Measurements from ENCODE around the gene FRAS1. TPM values are rescaled to one million over a fixed set of nuclear protein-coding genes. Genes with fewer than 3 reads are reported as not detected.

The FRAS1 gene
- total RNA-seq, 2 donors from 2014 or later: 77.0 to 78.3 TPM

DNA sequence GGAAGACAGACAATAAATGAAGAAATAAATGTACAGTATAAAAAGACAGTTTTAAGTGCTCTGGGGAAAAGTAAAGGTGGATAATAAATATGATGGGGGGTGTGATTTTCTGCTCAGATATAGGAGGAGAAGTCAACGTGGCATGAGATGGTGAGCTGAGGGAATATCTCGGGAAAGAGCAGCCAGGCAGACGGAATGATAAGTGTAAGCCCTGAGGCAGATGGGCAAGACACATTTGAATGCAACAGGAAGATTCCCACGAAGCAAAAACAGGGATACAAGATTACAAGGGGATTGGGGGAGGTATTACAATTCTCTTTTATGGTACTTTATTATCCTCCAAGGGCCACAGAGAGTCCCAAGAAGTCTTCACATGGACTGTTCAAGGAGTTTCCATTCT lies 505.6 kb downstream of the FRAS1 start:
- H3K4me3 Mint-ChIP-seq: no peak overlapping the region
- 79 to 100% methylated on average over 3 to 4 of the region's 4 CpGs for WGBS, 2 experiments (ENCODE audit: insufficient coverage in 1 of 2, insufficient read length in 1 of 2)
- no peak for DNase-seq
- peaks cover 9% of the 10 kb centered on the region for H3K4me1 ChIP-seq (ENCODE audit: control insufficient read depth, insufficient read depth, low read length)
- peaks cover 2% of the 10 kb centered on the region for H3K9me3 ChIP-seq (ENCODE audit: control insufficient read depth, low read length)
- no peaks in the 10 kb centered on the region for H3K9me3 Mint-ChIP-seq
- H3K27ac ChIP-seq (ENCODE audit: low read depth, low read length): no peak overlapping the region
- H3K27me3 ChIP-seq (ENCODE audit: control insufficient read depth, insufficient read depth, low read length, poor library complexity, severe bottlenecking): no peaks in the 10 kb centered on the region
- H3K4me1 Mint-ChIP-seq: peaks cover 31% of the 10 kb centered on the region
- H3K27me3 Mint-ChIP-seq (ENCODE audit: insufficient read depth): no peaks in the 10 kb centered on the region
- no peak overlapping the region for H3K9ac ChIP-seq (ENCODE audit: extremely low read depth, low read length, poor library complexity, severe bottlenecking)
- H3K36me3 Mint-ChIP-seq (ENCODE audit: low read depth): no peaks in the 10 kb centered on the region
- TF ChIP-seq, protein P1, sequence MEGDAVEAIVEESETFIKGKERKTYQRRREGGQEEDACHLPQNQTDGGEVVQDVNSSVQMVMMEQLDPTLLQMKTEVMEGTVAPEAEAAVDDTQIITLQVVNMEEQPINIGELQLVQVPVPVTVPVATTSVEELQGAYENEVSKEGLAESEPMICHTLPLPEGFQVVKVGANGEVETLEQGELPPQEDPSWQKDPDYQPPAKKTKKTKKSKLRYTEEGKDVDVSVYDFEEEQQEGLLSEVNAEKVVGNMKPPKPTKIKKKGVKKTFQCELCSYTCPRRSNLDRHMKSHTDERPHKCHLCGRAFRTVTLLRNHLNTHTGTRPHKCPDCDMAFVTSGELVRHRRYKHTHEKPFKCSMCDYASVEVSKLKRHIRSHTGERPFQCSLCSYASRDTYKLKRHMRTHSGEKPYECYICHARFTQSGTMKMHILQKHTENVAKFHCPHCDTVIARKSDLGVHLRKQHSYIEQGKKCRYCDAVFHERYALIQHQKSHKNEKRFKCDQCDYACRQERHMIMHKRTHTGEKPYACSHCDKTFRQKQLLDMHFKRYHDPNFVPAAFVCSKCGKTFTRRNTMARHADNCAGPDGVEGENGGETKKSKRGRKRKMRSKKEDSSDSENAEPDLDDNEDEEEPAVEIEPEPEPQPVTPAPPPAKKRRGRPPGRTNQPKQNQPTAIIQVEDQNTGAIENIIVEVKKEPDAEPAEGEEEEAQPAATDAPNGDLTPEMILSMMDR (conservative IDR thresholded peaks at IDR 0.05): no peak
- no peak overlapping the region for H3K27ac Mint-ChIP-seq
- peaks cover 49% of the 10 kb centered on the region for H3K36me3 ChIP-seq (ENCODE audit: control insufficient read depth, insufficient read depth, low read length)
- H3K4me3 ChIP-seq (ENCODE audit: low read length): no peak overlapping the region

DNA sequence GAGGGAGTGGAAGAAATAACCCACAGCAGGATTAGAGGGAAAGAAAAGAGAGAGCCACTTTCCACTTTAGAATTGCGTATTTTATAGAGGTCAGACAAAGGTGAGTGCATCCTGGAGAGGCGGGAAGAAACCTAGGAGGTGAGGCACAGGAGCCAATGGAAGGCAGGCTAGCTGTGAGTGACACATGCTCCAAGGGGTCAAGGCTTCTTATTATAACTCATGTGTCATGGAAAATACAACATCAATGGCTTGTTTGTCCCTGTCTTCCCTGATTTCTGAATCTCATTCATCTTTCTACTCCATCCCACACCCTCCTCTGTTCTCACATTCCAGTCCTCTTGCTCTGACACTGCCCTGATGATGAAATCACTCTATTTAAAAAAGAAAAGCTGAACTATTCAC lies 508.8 kb downstream of the FRAS1 start:
- Histone ChIP-seq H3K27ac (ENCODE audit: low read depth, low read length) (no peak overlapping the region), H3K36me3 (ENCODE audit: control insufficient read depth, insufficient read depth, low read length) (peaks cover 41% of the 10 kb centered on the region), H3K4me1 (ENCODE audit: control insufficient read depth, insufficient read depth, low read length) (peaks cover 18% of the 10 kb centered on the region), H3K27me3 (ENCODE audit: control insufficient read depth, insufficient read depth, low read length, poor library complexity, severe bottlenecking) (peaks cover 5% of the 10 kb centered on the region), H3K9ac (ENCODE audit: extremely low read depth, low read length, poor library complexity, severe bottlenecking) (no peak overlapping the region), H3K9me3 (ENCODE audit: control insufficient read depth, low read length) (no peaks in the 10 kb centered on the region), H3K4me3 (ENCODE audit: low read length) (no peak overlapping the region)
- Mint-ChIP-seq H3K27me3 (ENCODE audit: insufficient read depth) (no peaks in the 10 kb centered on the region), H3K36me3 (ENCODE audit: low read depth) (peaks cover 5% of the 10 kb centered on the region), H3K4me3 (no peak overlapping the region), H3K9me3 (no peaks in the 10 kb centered on the region), H3K4me1 (peaks cover 43% of the 10 kb centered on the region), H3K27ac (no peak overlapping the region)
- TF ChIP-seq, protein P1 (conservative IDR thresholded peaks at IDR 0.05): no peak
- DNase-seq: peak; percentile 64
- WGBS, 2 experiments (ENCODE audit: insufficient coverage in 1 of 2, insufficient read length in 1 of 2): 90 to 93% methylated on average over 1 to 2 of the region's 2 CpGs

DNA sequence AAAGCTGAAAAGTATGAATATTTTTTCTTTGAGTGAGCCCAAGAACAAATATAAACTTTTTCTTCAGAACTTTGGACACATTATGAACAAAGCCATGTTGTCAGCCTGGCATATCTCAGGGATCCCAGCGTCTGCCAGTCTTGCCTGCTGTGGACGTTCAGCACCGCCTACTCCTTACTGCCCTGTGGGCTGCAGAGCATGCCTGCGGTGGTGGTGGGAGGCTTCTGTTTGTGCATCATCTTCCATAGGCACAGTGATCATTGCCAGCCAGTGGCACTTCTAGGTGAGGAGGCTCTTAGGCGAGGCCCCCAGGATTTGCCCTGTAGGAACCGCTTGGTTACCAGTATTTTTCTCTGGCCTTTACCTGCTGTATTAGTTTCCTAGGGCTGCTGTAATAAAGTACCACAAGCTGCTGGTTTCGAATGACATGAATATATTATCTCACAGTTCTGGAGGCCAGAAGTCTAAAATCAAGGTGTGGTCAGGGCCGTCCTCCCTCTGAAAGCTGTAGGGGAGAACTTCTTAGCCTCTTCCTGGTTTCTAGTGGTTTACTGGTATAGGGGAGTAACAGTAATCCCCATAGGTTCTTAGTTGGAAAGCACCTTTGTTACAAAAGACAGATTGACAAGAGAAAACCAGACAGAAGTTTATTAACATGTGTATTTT lies 509.8 kb downstream of the FRAS1 start:
- Histone ChIP-seq H3K27ac (ENCODE audit: low read depth, low read length) (peak overlapping the region; percentile 3), H3K9ac (ENCODE audit: extremely low read depth, low read length, poor library complexity, severe bottlenecking) (no peak overlapping the region)
- H3K36me3 Mint-ChIP-seq (ENCODE audit: low read depth): peaks cover 13% of the 10 kb centered on the region

More for the DNA sequence above, 509.8 kb downstream of the FRAS1 start:
- Mint-ChIP-seq H3K9me3 (no peaks in the 10 kb centered on the region), H3K27ac (no peak overlapping the region), H3K4me1 (peaks cover 34% of the 10 kb centered on the region), H3K27me3 (ENCODE audit: insufficient read depth) (no peaks in the 10 kb centered on the region), H3K4me3 (no peak overlapping the region)
- peak; percentile 59 for DNase-seq
- H3K36me3 ChIP-seq (ENCODE audit: control insufficient read depth, insufficient read depth, low read length): peaks cover 51% of the 10 kb centered on the region
- H3K27me3 ChIP-seq (ENCODE audit: control insufficient read depth, insufficient read depth, low read length, poor library complexity, severe bottlenecking): peaks cover 5% of the 10 kb centered on the region
- no peak overlapping the region for H3K4me3 ChIP-seq (ENCODE audit: low read length)
- 90 to 96% methylated on average over 8 of the region's 8 CpGs for WGBS, 2 experiments (ENCODE audit: insufficient coverage in 1 of 2, insufficient read length in 1 of 2)
- TF ChIP-seq, protein P1 (conservative IDR thresholded peaks at IDR 0.05): no peak
- H3K4me1 ChIP-seq (ENCODE audit: control insufficient read depth, insufficient read depth, low read length): peaks cover 18% of the 10 kb centered on the region
- no peaks in the 10 kb centered on the region for H3K9me3 ChIP-seq (ENCODE audit: control insufficient read depth, low read length)
